Activated effector memory CD4-positive, alpha-beta T cell treated with anti-CD3 and anti-CD28 coated beads, Interleukin-2, amount 50 U/mL, for 16 hours (primary cell): ENCODE data around the gene CD40LG.
A peak's percentile ranks its signal among the peaks of the same experiment; 100 is the strongest.

ENCODE experiments used
- DNase-seq: peaks from one replicate; pipeline ENCODE4 v3.0.0-alpha.2; 2020

CD40LG gene

DNA sequence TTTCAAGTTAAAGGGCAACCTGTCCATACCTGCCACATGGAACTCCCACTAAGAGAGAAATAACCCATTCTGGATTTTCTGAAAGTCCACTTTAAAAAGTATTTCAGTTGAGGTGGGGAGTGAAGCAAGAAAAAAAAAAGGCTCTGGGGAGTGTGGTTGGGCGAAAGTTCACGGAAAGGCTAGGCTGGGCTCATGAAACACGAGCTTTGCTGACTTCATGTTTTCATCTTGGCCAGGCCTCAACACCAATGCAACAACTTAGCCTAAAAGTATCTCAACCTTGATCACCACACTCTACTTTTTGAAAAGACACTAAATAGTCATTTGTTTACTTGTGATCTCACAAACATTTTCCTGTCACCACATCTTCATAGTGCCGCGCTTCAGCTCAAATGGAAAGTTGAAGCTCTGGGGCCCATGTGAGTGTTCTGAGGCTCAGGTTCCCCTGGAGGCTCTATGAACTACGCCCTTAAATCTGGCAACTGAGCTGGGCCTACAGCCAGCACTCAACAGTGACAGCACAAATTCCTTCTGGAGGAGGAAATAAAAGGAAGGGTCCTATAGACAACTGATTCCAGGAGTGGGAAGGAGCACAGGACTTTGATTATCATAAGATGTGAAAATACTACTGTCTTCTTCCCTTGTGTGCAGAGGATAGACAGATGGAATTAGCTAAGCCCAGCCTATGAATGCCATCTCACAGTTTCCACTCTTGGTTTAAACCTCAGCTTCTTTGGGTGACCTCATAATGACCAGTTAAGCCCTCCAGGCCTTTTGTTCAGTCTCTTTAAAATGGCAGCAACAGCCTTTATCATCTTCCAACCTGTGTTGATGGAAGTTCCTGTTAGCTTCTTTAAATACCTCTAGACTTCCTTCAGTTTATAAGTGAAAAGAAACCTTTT, 5.1 kb downstream of the CD40LG start:
- peak; percentile 70 for DNase-seq

DNA sequence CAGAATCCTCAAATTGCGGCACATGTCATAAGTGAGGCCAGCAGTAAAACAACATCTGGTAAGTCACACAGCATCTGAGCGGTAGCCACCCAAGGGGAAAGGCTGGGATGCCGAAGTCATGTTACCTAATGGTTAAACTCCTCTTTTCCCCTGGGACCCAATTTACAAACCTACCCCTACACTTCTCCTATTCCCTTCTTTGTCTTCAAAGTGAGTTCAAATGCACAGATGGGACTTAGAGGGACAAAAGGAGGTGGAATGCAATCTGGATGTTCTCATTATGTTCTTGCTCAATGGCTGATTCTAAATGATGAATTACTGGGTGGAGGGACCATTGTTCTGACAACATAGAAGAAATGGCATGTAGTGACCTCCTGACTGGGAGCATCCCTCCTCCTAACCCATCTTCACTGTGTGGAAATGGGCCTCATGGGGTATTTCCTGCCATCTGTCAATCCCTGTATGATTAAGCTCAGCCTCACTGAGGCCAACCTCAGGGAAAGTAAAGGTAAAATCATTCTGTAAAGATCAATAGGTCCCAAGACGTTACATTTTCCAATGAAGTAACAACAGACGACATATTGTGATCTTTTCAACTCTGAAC, 8.5 kb downstream of the CD40LG start:
- no peak for DNase-seq

DNA sequence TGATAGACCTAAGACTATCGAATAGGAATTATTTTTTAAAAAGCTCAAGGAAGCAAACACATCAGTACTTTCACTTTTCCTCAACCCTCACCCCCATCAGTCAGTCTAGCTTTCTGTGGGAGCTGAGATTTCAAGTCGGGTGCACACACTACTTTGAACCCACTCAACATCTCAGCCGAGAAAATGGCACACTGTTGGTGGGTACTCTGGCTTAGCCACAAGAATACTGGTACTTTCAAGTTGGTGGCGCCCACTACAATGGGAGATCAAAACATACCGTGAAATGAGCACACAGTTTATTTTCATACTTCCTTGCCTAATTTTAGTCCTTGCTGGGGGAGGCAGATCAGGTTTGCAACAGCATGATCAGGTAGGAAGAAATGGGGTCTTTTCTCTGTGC, 10.2 kb downstream of the CD40LG start:
- peak; percentile 68 for DNase-seq

DNA sequence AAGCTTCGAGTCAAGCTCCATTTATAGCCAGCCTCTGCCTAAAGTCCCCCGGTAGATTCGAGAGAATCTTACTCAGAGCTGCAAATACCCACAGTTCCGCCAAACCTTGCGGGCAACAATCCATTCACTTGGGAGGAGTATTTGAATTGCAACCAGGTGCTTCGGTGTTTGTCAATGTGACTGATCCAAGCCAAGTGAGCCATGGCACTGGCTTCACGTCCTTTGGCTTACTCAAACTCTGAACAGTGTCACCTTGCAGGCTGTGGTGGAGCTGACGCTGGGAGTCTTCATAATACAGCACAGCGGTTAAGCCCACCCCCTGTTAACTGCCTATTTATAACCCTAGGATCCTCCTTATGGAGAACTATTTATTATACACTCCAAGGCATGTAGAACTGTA, 11.2 kb downstream of the CD40LG start:
- no peak for DNase-seq

DNA sequence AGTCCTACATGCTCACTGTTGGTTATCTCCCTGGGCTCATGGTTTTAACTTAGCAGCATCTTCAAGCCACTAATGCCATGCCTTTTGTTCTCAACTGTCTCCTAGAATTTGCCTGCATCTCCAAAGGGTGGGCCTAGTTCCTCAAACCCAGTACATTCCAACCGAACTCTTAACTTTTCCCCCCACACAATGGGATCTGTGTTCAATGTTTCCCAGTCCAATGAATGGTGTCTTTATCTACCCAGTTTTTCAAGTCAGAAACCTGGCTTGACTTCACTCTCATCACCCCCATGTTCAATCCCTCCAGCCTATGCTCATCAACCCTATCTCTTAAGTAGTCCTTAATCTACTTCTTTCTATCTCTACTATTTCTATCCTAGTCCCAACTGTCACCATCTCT, 12.9 kb downstream of the CD40LG start:
- no peak for DNase-seq

DNA sequence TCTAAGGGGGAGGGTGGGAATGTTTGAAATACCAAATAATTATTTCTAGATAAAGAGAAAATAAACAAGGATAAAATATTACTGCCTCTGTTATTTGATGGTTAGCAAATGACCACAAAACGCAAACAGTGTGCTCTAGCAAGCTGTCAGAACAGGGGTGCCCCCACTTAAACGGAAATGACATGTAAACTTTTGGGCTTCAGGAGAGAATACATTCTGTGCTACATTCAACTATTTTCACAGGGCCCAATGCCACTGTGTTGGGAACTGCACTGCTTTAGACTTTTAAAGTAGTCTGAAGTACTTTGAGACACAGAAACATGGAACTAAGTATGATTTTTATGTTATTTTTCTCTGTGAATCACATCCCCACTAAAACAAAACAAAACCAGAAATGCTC, 14.1 kb downstream of the CD40LG start:
- DNase-seq = no peak

DNA sequence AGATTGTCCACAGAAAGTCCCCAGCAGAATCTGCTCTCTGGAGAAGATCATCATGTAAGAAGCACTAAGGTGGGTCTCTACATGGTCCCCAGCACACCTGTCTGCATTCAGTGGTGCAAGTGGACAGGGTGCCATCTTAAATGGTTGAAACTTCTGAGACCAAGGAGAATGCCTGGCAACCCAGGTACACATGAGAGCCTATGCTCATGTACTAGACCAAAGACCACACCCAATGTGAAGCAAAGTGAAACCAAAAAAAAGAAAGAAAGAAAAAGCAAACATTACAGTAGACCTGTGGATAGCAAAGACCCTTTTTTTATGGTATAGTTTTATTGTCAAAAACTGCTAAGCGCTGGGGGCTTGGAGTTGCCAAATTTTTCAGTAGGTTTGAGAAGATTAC, 15.0 kb downstream of the CD40LG start:
- DNase-seq = no peak

DNA sequence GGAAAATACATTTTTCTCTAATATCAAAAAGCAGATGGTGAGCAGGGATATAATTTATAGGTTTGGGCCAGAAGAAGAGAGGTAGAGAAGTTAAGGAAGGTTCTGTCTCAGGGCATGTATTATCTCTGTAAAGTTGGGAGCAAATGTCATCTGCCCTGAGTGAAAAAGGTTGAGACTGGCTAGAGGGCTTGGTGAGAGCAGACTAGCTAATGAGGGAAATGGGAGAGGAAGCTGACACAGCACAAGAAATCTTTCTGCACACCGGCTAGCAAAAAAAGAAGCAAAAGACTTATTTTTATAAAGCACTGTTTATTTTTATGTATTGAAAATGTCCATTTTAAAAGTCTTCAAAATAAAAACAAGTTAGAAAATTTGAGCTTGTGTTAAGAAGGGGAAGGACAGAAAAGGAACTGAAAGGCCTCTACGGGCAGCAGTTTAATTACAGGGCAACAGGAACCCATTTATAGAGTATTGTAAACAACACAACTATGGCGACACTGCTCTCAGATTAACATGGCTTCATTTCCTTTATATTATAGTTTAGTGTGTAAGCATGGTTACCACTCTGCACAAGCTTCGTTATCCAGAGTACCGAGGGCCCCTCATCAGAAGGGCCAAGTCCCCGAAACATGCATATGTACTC, 17.4 kb downstream of the CD40LG start:
- no peak for DNase-seq

DNA sequence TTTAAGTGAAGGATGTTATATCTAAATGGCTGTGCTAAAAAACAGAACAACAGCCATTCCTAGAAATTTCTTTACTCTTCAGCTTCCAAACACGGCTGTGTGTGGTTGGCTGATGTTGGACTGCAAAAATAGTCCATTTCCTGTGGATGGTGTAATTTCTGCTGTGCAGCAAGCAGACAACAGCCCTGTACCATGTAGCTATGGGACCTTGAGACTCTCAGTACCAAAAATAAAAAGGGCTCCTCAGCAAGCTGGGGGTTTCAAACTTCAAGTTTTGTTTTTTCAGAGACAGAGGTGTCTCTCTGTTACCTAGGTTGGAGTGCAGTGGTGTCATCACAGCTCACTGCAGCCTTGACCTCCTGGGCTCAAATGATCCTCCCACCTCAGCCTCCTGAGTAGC, 18.1 kb downstream of the CD40LG start:
- DNase-seq = no peak

DNA sequence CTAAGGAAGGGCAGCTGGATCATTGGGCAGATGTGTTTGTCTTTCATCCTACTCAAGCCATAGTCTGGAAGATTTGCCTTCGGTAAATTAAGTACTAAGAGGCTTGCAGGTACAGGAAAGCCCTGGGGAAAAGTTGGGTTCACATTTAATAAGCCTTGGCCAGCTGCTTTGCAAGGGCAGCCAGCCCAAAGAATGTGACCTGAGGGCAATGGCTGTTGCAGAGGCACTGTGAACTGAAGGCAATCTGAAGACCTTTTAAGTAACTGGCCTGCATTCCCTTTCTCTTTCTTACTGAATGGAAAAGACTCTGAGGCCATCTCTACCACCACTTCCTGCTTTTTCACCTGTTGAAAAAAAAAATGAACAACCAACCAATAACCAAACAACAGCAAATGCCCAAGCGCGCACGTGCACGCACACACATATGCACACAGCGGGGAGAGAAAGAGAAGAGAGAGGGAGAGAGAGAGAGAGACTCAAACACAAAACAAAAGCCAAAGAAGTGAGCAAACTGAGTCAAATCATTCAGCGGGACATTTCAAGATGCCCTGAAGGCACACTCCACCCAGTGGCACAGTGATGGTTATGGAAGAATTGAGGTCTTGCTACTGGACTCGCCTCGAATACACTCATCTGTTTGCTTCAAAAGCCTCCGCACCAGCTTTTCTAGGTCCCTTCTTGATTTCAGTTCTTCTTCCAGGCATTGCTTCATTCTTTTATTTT, 19.6 kb downstream of the CD40LG start:
- no peak for DNase-seq

DNA sequence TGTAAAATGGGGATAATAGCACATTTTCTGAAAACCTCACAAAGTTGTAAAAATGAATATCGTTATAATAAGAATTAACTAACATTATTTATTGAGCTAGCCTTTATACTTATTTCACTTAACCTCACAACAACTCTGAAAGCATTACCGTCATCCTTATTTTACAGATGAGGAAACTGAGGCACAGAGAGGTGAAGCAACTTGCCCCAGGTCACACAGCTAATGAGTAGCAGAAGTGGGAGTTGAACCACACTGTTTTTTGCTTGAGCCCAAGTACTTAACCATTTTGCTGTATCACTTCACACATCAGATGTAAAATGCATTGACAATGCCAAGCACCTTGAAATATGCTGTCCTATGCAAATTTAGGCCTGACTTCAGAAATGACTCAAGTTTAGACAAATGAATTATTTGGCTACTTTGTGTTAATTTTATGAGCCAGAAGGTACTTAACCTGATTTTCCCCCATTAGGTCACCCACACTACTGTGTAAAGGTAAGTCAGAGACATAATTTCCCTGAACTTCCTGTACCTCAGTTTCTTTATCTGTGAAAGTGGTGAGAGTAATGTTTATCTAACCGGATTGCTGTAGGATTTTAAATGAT, 23.1 kb downstream of the CD40LG start:
- no peak for DNase-seq

DNA sequence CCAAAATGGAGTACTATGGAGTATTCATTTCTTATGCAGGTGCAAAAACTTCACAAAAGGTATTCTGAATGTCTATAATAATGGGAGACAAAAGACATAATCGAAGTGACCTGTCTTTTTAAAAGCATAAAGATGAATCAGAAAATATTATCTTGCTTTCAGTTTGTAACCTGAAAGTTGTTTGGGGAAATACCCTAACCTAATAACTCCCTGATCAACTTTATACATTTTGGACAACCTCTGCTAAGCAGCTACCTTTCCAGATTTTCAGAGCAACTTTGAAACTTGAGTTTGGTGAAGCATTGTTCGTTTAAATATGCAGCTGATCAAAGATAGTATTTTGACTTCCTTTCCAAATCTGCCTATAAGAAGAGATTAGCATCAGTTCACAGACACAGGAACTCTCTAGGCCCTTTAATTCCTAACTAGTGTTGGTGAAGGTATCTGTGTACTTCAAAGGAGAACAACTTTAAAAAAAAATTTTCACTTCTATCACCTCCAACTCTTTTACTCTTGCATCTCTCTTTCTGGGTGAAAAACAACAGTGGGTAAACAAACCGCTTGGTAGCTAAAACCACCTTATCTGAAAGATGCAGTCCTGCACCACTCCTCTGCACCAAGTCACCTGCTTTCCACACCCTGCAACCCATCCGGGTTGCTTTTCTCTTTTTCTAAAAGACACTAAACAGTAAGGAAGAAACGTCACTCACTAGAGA, 26.5 kb downstream of the CD40LG start:
- no peak for DNase-seq

DNA sequence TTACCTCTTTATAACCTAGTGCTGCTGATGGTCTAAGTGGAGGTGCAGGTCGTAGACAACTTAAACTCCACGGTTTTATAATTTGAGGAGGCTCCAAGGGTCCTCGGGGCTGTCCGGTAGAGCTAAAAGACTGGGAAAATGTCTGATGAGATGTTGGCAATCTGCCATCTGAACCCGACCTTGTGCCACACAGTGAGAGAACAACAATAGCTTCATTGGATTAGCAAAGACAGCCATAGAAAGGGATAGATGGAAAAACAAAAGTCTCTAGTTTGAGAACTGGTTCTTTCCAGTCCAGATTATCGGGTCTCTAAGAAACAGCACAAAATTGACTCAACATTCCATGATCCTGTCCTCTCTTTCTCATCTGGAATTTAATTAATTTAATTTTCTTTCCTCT, 31.6 kb downstream of the CD40LG start:
- no peak for DNase-seq

DNA sequence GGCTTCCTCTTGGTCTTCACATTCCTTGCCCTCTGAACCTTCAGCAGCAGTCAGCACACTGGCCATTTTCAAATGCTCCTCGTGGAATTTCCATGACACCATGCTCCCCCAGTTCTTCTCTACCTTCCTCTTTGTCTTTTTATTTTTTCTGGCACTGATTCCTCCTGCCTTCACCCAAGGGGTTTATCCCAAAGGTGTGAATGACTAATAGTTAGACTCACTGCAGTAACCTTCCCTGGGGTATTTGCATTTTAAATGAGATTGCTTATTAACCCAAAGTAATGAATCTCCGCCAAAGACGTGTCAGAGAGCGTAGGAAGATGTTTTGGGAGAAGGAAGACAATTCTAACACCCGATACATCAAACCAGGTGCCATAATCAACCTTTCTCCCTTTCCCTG, 36.2 kb downstream of the CD40LG start:
- no peak for DNase-seq

DNA sequence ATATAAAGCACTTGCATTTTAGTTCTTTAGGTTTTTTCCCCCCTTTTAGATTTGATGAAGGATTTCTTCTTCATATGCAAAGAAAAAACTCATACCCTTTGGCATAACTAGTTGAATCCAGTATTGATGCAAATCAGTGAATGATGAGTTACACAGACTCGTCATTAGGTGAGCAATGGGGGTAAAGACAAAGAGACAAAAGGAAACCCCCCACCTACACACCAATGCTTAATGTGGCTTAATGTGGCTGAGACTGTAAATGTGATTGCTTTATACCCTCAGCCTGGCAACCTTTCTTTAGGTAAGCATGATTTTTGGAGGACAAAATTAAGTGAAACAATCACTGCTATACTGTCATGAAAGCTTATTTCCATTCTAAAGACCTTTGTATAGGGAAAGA, 39.5 kb downstream of the CD40LG start:
- DNase-seq = no peak

DNA sequence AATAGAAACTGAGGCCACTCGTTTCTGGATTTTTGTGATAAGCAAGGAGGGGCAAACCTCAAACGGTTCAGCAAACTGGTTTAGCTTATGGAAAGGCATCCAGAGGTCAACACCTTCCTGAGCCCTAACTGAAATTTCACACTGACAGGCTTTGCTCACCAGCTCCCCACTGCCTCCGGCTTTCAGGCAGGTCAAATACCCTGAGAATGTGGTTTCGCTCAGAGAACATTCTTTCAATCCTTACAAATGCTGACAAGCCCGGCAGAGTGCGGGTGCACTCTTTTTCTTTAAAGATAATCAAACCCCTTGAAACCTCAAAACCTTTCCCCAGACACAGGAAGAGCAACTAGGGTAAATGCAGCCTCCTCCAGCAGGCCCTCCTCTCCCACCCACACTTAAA, 41.5 kb downstream of the CD40LG start:
- DNase-seq = no peak

DNA sequence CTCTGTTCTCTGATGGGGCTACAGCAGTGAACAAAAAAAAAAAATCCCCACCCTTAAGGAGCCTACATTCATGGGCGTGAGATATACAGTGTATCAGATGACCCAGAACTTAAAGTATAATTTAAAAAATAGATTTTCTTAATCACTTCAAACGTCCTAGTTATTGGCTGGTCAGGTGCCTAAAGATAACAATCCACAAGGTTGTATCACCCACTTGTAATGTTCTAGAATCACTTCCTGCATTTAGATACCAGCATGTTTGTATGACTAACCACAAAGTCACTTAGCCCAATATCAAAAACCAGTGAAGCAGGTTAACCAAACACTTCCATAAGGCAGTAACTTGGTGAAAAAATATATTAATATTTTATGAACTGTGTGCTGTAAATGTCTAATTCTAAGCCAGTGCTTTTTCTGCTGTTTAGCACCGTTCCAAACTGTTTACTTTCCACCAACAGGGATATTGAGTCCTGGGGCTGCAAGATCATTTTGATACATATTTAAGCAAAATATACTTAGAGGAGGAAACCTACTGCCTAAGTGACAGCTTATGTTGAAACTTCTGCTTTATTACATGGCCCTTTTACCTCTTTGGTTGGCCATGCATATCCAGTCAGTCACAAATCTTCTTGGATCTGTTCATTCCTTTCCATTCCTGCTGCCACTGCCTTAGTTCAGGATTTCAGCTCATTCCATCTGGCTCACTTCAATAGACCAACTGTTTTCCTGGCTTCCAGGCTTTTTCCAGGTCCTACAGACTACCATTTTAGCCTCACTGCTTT, 43.3 kb downstream of the CD40LG start:
- DNase-seq = no peak

DNA sequence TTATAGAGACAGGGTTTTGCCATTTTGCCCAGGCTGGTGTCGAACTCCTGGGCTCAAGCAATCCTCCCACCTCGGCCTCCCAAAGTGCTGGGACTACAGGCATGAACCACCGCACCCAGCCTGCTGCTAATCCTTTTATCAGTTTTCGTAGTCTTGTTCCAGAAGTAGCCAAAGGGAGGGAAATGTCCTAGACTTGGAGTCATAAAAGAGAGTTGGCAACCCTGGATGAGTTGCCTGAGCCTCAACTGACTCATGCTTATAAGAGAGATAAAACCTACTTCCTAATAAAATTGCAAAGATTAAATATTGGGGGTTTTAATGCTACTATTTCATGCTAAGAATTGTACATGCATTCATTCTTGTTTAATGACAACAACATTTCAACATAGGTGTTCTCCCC, 44.3 kb downstream of the CD40LG start:
- no peak for DNase-seq

DNA sequence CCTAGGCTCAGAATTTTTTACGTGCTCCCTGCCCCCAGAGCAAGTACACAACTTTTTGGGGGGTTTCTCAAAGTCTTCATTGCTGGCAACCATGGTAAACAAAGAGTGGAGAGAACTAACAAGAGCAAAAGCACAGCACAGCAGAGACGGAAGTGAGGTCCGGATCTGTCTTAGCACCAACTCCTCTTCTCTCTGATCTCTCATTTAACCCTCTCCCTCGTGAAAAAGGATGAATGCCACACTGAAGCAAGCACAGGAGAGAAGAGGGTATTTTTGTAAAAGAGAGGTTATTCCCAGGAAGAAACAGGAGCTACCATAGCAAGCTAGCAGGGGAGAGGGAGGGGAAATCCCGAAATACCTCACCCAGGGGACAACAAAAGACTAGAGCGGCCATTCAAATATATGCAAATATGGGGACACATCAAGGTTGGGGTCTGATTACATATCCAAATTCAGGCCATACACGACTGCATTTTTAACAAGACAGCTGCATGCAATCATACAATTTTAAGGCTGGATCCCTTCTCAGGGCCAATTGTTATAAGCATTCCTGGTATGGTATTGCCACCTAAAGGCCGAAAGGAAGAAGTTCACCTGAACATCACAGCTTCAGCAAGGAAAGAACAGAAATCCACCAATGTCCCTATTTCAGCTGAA, 46.6 kb downstream of the CD40LG start:
- DNase-seq = no peak

DNA sequence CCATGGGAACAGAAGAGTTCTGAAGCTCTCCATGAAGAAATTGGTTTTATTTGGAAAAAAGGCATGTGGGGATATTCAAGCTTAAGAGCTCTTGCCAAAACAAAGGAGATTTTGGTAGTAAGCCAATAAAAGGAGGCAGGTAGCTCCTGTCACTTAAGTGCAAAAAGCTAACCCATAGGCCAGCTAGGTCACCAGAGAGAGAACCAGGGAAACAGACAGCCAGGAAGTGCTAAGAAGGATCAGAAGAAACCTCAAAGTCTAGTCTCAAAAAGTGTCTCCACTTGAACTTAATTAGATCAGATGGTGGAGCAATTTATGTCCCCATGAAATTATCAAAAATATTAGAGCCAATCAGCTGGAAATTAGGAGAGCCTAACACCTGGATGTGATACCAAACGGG, 49.2 kb downstream of the CD40LG start:
- no peak for DNase-seq

DNA sequence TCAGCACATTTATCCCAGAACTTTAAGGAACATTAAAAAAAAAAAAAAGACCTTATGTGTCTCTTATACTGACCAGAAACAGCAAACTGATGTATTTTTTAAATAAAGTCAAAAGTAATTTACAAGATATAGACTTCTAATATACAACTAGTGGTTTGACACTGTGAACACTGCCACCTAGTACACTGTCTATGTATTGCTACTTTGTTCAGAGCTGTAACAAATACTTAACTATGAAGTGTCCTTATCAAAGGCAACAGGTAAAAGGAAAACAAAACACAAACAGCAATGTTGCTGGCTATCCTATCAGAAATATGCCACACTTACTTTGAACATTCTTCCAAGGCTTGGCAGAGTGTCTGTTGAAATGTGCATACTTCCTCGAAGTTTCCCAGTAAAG, 60.4 kb downstream of the CD40LG start:
- DNase-seq = no peak
